GM12864 (cell line): ENCODE results near the gene GDAP2.
"Not testable (repeated sequence)": the region's sequence is repeated elsewhere in the genome, so short reads cannot be mapped to it uniquely, and the experiment has no call there.

Experiments
- DNase-seq: peaks from one replicate; pipeline ENCODE4 v3.0.0-alpha.2; 2011; ENCODE audit warnings: low read depth
- H3K4me3 ChIP-seq: 2 replicates; pipeline ENCODE4 v1.5.1; 2011; ENCODE audit warnings: mild to moderate bottlenecking, low read depth, low read length, control low read depth
- CTCF ChIP-seq: IDR thresholded peaks from 2 replicates; pipeline ENCODE4 v1.5.1; 2011; ENCODE audit warnings: low read depth, mild to moderate bottlenecking, moderate library complexity, low read length, control low read depth, inconsistent platforms; ENCODE audit errors: missing control alignments

The GDAP2 gene

GRCh38 chr1:117860896-117861610 is 68.4 kb downstream of the GDAP2 start:
- DNase-seq = no peak
- H3K4me3 ChIP-seq = no peak overlapping the region
- TF ChIP-seq CTCF = no peak

GRCh38 chr1:117859901-117860300 is 69.5 kb downstream of the GDAP2 start:
- DNase-seq = no peak
- no peak for TF ChIP-seq CTCF
- no peak overlapping the region for H3K4me3 ChIP-seq

- H3K4me3 ChIP-seq = no peak overlapping the region
- no peak for TF ChIP-seq CTCF
- no peak for DNase-seq
These were observed 72.0 kb downstream of the GDAP2 start for GRCh38 chr1:117857418-117857817.

GRCh38 chr1:117852853-117853553 is 76.4 kb downstream of the GDAP2 start:
- no peak for DNase-seq
- TF ChIP-seq CTCF = no peak

GRCh38 chr1:117851687-117852086 is 77.7 kb downstream of the GDAP2 start:
- no peak for TF ChIP-seq CTCF
- DNase-seq = no peak
- no peak overlapping the region for H3K4me3 ChIP-seq

More at GRCh38 chr1:117852853-117853553, 76.4 kb downstream of the GDAP2 start:
- no peak overlapping the region for H3K4me3 ChIP-seq

- H3K4me3 ChIP-seq = no peak overlapping the region
- no peak for TF ChIP-seq CTCF
- DNase-seq = no peak
These were observed 82.6 kb downstream of the GDAP2 start for GRCh38 chr1:117846674-117847425.

- DNase-seq, H3K4me3 ChIP-seq: not testable (repeated sequence)
These were observed 84.9 kb downstream of the GDAP2 start for GRCh38 chr1:117844478-117844877.
